CD4-positive, alpha-beta T cell treated with Interferon alpha-2 for 1 hour (primary cell): ENCODE data around the gene ACSL3.
"Not testable (repeated sequence)": the region's sequence is repeated elsewhere in the genome, so short reads cannot be mapped to it uniquely, and the experiment has no call there.

Experiments used
- DNase-seq, 2 donors: peaks; one replicate each; pipeline ENCODE4 v3.0.0-alpha.2; 2020 to 2022

The ACSL3 gene

GRCh38 chr2:222979484-222979883 lies 118.6 kb downstream of the ACSL3 start:
- no peak for DNase-seq

GRCh38 chr2:222982010-222982908 lies 121.4 kb downstream of the ACSL3 start:
- no peak for DNase-seq

- no peak for DNase-seq
These were observed 122.1 kb downstream of the ACSL3 start for GRCh38 chr2:222982909-222983265.

GRCh38 chr2:222984908-222985307 lies 124.1 kb downstream of the ACSL3 start:
- no peak for DNase-seq

GRCh38 chr2:222989431-222989830 lies 128.6 kb downstream of the ACSL3 start:
- DNase-seq: no peak

GRCh38 chr2:222990206-222990605 lies 129.4 kb downstream of the ACSL3 start:
- DNase-seq: not testable (repeated sequence)

- no peak for DNase-seq
These were observed 131.3 kb downstream of the ACSL3 start for GRCh38 chr2:222992137-222992536.
